Fibroblast of villous mesenchyme (primary cell): ENCODE results near the gene PPFIBP2. TPM values are rescaled to one million over a fixed set of nuclear protein-coding genes. Genes with fewer than 3 reads are reported as not detected.

Experiments
- DNase-seq: peaks from one replicate; pipeline ENCODE4 v3.0.0-alpha.2; 2010; ENCODE audit warnings: low read depth
- H3K4me3 ChIP-seq: 2 replicates; pipeline ENCODE4 v1.5.1; 2011; ENCODE audit warnings: low read depth, mild to moderate bottlenecking, low read length
- CTCF ChIP-seq: IDR thresholded peaks from 2 replicates; pipeline ENCODE4 v1.5.1; 2012; ENCODE audit warnings: low read depth, mild to moderate bottlenecking, low read length; ENCODE audit not compliant: insufficient read depth
- total RNA-seq: library from RNA; depleted of rRNA; stranded (reverse); fragments of >200 nt; gene quantifications from 2 replicates; pipeline ENCODE4 v1.2.3, GENCODE V29; 2012

Gene PPFIBP2
- total RNA-seq, 1 donor = 20.3 TPM

- TF ChIP-seq CTCF = no peak
- H3K4me3 ChIP-seq = no peak overlapping the region
- no peak for DNase-seq
These were observed 11.9 kb upstream of the PPFIBP2 start for GRCh38 chr11:7501894-7502293.

GRCh38 chr11:7506243-7506642 is 7.6 kb upstream of the PPFIBP2 start:
- no peak for DNase-seq
- no peak for TF ChIP-seq CTCF

GRCh38 chr11:7508087-7508486 is 5.7 kb upstream of the PPFIBP2 start:
- no peak for TF ChIP-seq CTCF
- no peak for DNase-seq

More at GRCh38 chr11:7506243-7506642, 7.6 kb upstream of the PPFIBP2 start:
- H3K4me3 ChIP-seq = no peak overlapping the region

GRCh38 chr11:7509966-7510365 is 3.8 kb upstream of the PPFIBP2 start:
- peak; percentile 27 for DNase-seq
- no peak for TF ChIP-seq CTCF
- H3K4me3 ChIP-seq = no peak overlapping the region

More at GRCh38 chr11:7508087-7508486, 5.7 kb upstream of the PPFIBP2 start:
- H3K4me3 ChIP-seq = no peak overlapping the region

- TF ChIP-seq CTCF = no peak
- DNase-seq = no peak
- H3K4me3 ChIP-seq = no peak overlapping the region
These were observed 2.4 kb upstream of the PPFIBP2 start for GRCh38 chr11:7511401-7511800.

- H3K4me3 ChIP-seq = peak overlapping the region; percentile 77
- DNase-seq = peak; percentile 54
- no peak for TF ChIP-seq CTCF
These were observed 1.1 kb upstream of the PPFIBP2 start for GRCh38 chr11:7512525-7513233.

GRCh38 chr11:7514099-7514591 is 346 bp downstream of the PPFIBP2 start:
- no peak for DNase-seq
- H3K4me3 ChIP-seq = peak overlapping the region; percentile 77
- no peak for TF ChIP-seq CTCF
